ENCODE results near the gene DERL2.
"Not testable (repeated sequence)": the region's sequence is repeated elsewhere in the genome, so short reads cannot be mapped to it uniquely, and the experiment has no call there.

The DERL2 gene

GRCh38 chr17:5435781-5436315, 50.1 kb downstream of the DERL2 start:
- FAIRE-seq = peak; percentile 85

DNA sequence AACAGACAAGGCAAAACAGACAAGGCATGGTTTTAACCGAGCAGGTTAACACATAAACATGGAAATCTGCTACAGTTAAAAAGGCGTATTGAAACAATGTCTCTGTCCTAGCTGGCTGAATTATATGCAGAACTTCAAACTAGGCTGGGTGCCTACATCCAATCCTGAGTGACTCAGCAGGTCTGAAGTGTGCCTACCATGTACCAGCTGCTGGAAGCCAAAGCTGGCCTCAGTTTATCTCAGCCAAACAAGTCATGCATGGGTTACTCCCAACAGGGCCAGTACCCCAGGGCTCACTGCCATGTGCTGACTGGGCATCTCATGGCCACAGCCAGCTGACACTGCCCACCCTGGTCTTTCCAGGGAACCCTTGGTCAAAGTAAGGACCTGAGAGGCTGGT, 51.0 kb downstream of the DERL2 start:
- no peak for FAIRE-seq

DNA sequence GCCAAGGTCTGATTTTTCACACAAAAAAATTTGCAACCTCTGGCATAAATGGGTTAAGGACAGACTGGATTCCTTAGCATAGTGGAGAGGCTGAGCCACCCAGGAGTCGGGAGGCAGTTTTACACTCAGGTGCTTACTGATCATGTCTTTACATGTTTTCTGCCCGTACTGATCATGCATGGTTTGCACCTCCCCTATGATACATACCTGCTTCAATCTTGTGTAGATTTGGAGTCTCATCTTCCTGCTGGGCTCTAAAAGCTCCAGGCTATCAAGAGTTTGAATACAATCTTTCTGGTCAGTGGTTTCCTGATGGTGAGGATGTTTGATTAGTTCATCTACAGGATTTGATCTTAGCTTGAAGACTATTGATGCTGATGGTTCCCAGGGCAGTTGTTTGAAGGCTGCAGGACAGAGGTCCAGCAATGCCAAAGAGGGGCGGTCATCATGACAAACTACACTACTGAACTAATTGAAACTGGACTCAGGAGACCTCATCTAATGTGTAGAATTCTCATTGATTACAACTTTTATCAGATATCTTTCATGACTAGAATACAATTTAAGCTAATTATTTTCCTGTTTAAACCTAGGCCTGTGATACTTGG, 53.9 kb downstream of the DERL2 start:
- FAIRE-seq = no peak

GRCh38 chr17:5431234-5431633, 54.7 kb downstream of the DERL2 start:
- FAIRE-seq = not testable (repeated sequence)

GRCh38 chr17:5430413-5430999, 55.5 kb downstream of the DERL2 start:
- FAIRE-seq = no peak

DNA sequence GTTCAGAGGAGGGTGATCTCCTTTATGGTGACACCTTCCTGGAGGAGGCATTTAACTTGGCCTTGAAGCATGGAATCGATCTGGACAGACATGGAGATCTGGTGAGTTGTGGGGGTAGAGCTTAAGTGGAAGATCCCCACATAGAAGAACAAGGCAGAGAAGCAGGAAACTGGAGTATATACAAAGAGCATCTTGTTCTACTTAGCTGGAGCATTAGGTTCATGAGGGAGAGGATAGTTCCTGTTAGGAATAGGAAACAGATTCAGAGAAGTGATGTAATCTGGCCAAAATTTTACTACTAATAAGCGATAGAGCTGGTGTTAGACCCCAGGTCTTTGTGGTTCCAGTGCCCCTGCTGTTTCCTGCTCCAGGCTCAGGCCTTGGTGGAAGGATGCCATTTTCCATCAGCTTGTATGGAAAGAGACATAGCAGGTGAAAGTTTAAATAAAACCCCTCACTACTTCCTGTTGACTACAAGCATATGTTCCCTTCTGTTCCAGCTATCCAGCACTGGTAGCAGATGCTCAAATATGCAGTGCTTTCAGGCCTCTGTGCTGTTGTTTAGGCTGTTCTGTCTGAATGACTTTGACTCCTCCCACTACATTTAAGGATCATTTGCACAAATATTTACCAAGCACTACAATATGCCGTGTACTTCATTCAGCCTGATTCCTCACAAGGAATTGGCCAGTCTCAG, 56.6 kb downstream of the DERL2 start:
- no peak for FAIRE-seq

DNA sequence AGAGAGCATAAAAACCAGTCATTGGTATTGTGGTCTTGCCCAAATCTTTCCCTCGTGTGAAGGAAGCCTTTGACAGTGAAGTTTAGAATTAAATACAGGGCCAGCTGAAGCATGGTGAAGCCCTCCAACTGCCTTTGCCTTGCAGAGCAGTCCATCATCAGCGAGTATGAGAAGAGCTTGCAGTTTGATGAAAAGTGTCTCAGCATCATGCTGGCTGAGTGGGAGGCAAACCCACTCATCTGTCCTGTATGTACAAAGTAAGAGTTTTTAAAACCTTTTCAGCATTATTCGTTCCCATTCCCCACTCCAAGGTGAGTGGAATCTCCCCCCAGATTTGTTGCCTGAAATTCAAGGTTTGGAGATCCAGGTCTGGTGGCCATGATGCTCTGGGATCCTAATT, 60.2 kb downstream of the DERL2 start:
- no peak for FAIRE-seq

DNA sequence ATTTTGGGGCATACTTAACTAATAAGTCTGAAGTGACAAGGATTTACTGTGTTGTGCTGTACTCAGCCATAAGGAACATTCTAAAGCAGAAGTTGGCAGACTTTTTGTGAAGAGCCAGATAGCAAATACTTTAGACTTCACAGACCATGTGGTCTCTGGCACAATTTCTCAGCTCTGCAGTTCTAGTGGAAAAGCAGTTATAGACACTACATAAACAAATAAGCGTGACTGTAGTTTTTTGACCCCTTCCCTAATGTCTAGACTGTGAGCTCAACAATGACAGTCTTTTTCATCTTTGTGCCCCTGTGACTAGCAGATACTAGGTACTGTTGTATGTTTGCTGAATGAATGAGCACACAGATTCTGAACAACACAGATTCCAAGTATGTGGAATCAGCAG, 61.1 kb downstream of the DERL2 start:
- no peak for FAIRE-seq

DNA sequence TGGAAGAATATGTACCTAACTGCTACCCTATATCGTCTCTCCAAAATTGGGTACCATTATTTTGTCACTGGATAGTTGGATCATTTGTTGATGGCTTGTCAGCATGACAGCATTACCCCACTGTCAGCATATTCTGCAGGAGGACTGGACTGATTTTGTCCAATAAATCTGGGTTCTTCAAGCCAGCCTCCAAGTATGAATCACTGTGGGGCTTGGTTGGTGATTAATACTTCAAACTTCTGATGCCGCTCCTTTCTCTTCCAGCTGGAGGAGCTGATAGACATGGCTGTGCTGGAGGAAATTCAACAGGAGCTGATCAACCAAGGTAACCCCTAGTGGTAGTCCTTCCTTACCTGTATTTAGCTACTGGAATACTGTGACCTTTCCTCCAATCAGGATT, 63.5 kb downstream of the DERL2 start:
- FAIRE-seq = no peak

Data from islet of Langerhans (tissue), 1 donor.